Measurements from ENCODE around the gene PKNOX2.

Gene PKNOX2

DNA sequence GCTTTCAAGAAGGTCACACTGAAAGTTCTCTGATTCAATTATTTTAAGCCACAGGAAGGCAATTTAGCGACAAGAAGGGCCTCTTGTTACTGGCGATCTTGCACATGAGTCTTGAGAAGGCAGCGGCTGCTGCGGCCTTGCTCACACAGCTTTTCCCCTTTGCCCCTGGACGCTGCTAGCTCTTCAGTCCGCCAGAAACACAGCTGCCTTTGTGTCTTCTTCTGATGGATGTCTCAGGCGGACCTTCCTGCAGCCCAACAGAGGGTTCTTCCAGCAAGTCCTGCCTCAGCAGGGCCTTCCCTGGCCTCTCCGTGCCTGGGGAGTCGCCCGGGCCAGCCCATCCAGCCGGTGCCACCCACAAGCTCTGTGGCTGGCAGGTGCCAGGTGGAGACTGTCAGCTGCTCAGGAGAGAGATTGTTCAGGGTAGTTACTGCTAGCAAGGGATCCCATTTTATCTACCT lies 59.4 kb downstream of the PKNOX2 start:
- DNase-seq (ENCODE audit: insufficient read length, low spot score): no peak
- no peak for FAIRE-seq
- TF ChIP-seq, protein P1, sequence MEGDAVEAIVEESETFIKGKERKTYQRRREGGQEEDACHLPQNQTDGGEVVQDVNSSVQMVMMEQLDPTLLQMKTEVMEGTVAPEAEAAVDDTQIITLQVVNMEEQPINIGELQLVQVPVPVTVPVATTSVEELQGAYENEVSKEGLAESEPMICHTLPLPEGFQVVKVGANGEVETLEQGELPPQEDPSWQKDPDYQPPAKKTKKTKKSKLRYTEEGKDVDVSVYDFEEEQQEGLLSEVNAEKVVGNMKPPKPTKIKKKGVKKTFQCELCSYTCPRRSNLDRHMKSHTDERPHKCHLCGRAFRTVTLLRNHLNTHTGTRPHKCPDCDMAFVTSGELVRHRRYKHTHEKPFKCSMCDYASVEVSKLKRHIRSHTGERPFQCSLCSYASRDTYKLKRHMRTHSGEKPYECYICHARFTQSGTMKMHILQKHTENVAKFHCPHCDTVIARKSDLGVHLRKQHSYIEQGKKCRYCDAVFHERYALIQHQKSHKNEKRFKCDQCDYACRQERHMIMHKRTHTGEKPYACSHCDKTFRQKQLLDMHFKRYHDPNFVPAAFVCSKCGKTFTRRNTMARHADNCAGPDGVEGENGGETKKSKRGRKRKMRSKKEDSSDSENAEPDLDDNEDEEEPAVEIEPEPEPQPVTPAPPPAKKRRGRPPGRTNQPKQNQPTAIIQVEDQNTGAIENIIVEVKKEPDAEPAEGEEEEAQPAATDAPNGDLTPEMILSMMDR (IDR thresholded peaks at IDR 0.05; ENCODE audit: insufficient read depth, missing control alignments): no peak

DNA sequence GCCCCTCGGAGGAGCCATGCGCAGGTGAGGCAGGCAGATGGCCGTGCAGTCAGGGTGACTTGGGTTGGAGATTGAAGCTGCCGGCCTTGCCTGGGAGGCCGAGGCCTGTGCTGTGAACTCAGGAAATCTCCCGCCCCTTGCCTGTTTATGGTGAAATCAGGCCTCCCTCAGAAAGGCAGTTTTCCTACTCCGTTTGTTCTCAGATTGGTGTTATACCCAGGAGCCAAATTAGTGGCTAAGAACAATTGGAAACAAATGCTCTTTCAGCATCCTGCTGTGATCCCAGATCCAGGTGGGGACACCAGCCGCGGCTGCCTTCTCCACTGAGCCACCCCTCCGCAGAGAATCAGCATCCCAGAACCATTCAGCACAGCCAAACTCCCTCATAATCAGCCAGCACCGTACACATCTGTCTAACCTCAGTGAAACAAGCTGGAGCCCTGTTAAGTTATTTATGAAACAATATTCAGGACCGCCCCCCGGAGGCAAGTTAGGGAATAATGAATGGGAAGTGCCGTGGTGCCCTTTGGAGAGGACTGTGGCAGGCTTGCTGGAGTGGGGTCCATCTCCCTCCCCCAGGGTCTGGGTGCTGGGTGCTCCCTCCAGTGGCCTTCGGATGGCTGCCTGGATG lies 60.0 kb downstream of the PKNOX2 start:
- DNase-seq (ENCODE audit: insufficient read length, low spot score) (no peak), FAIRE-seq (no peak)
- TF ChIP-seq, protein P1 (IDR thresholded peaks at IDR 0.05; ENCODE audit: insufficient read depth, missing control alignments): peak; percentile 30

DNA sequence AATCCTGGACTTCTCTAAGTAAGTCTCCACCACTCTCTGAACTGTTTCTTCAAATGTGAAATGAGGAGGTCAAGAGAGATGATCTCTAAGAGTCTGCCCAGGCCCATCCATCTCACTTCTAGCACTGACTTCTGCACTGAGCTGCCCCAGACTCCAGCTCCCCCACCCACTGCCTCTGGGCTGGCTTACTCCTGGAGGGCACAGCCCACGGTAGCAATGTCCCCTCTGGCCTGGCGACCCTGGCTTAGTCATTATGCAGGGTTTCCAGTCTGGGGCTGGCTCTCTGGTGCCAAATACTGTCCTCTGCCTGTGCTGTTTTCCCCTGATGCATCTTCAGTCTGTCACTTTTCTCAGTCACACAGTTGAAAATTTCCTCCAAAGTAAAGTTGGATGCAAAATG lies 60.9 kb downstream of the PKNOX2 start:
- FAIRE-seq: no peak
- no peak for DNase-seq (ENCODE audit: insufficient read length, low spot score)
- TF ChIP-seq, protein P1 (IDR thresholded peaks at IDR 0.05; ENCODE audit: insufficient read depth, missing control alignments): no peak

DNA sequence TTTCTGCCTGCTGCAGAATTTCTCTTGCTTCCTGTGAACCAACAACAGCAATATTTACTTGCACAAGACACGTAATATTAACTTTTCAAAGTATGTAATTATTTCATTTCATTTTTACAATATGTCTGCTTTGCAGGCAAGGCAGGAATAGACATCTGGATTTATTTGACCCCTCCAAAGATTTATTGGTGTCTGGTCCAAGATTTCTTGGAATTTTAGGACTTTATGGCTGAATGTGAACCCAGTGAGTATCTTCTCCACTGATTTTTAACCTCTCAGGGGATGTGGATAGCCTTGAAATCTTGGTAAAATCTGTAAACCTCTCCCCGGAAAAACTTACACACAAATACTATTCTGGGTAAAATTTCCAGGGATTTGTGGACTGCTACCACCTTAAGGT lies 61.5 kb downstream of the PKNOX2 start:
- no peak for FAIRE-seq

DNA sequence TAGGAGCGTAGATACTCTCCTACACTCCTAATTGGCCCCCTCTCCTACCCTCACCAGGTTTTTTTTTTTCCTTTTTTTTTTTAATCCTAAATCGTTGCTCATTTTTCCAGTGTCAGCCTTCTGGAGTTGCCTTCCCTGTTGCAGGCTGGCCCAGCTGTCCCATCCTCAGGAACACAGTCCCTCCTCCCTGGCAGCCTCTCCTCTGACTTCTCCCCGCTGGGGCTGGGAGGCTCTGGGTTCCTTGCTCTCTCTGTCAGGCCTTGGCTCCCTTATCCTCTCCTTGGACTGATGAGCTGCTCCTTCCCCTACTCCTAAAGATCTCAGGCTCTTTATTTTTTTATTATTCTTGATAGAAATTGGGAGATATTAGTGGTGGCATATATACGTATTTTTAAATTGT lies 62.2 kb downstream of the PKNOX2 start:
- DNase-seq (ENCODE audit: insufficient read length, low spot score): no peak
- TF ChIP-seq, protein P1 (IDR thresholded peaks at IDR 0.05; ENCODE audit: insufficient read depth, missing control alignments): no peak
- FAIRE-seq: no peak

More for the DNA sequence above, 61.5 kb downstream of the PKNOX2 start:
- DNase-seq (ENCODE audit: insufficient read length, low spot score): no peak
- TF ChIP-seq, protein P1 (IDR thresholded peaks at IDR 0.05; ENCODE audit: insufficient read depth, missing control alignments): no peak

DNA sequence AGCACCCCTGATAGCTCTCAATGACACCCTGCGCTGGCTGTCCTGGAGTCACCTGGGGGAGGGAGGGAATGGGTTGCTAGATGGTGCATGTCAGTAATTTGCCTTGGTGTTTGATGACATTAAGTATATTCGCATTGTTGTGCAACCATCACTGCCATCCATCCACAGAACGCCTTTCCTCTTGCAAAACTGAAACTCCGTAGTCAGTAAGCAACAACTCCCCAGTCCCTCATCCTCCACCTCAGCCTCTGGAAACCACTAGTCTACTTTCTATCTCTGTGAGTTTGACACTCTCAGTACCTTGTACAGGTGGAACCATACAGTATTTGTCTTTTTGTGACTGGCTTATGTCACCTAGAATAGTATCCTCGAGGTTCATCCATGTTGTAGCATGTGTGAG lies 62.6 kb downstream of the PKNOX2 start:
- FAIRE-seq (no peak), DNase-seq (ENCODE audit: insufficient read length, low spot score) (no peak)
- TF ChIP-seq, protein P1 (IDR thresholded peaks at IDR 0.05; ENCODE audit: insufficient read depth, missing control alignments): no peak

DNA sequence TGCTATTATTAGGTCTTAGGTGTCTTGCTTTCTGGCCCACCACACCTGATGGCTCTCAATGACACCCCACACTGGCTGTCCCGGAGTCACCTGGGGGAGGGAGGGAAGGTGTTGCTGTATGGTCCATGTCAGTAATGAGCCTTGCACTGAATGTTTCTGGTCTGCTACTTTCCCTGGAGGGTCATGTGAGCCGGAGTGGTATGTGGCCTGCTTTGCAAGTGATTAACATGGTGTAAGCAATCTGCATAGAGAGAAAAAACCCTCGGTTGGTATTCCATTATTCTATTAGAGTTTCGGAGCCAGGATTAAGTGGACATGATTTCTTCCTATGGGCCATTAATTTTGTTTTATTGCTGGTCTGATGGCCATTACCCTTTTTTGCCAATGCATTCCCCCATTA lies 63.9 kb downstream of the PKNOX2 start:
- DNase-seq (ENCODE audit: insufficient read length, low spot score): no peak
- TF ChIP-seq, protein P1 (IDR thresholded peaks at IDR 0.05; ENCODE audit: insufficient read depth, missing control alignments): no peak
- FAIRE-seq: no peak

Data from D721Med (cell line).